Ishikawa (cell line): Measurements from ENCODE around the gene ZYX.
A peak's percentile ranks its signal among the peaks of the same experiment; 100 is the strongest.

Source experiments
- CEBPB ChIP-seq: IDR thresholded peaks from 2 replicates; pipeline ENCODE4 v1.6.1; 2012
- EP300 ChIP-seq: IDR thresholded peaks from 2 replicates; pipeline ENCODE4 v1.6.1; 2012; ENCODE audit warnings: borderline replicate concordance
- NFIC ChIP-seq: IDR thresholded peaks from 2 replicates; pipeline ENCODE4 v1.6.1; 2012
- RAD21 ChIP-seq: IDR thresholded peaks from 2 replicates; pipeline ENCODE4 v1.6.1; 2012; ENCODE audit warnings: low read depth
- REST ChIP-seq: IDR thresholded peaks from 2 replicates; pipeline ENCODE4 v1.6.1; 2012; ENCODE audit warnings: low read depth, mild to moderate bottlenecking
- TEAD4 ChIP-seq: IDR thresholded peaks from 2 replicates; pipeline ENCODE4 v1.6.1; 2012

- no peak for TF ChIP-seq NFIC
- peak; percentile 77 for TF ChIP-seq RAD21
- no peak for TF ChIP-seq CEBPB
- no peak for TF ChIP-seq REST
- TF ChIP-seq EP300, result no peak
- no peak for TF ChIP-seq TEAD4
These were observed 35.5 kb downstream of the ZYX start for GRCh38 chr7:143416565-143417149.
